HG02852 (cell line): ENCODE results near the gene VN1R4.
"Not testable (repeated sequence)": the region's sequence is repeated elsewhere in the genome, so short reads cannot be mapped to it uniquely, and the experiment has no call there.

ENCODE experiments used
- ATAC-seq: cut with Tn5 transposase; IDR thresholded peaks from one replicate; pipeline ENCODE4 v1.9.1; 2021; ENCODE audit warnings: mild to moderate bottlenecking, moderate library complexity; ENCODE audit not compliant: unreplicated experiment

VN1R4 gene, protein sequence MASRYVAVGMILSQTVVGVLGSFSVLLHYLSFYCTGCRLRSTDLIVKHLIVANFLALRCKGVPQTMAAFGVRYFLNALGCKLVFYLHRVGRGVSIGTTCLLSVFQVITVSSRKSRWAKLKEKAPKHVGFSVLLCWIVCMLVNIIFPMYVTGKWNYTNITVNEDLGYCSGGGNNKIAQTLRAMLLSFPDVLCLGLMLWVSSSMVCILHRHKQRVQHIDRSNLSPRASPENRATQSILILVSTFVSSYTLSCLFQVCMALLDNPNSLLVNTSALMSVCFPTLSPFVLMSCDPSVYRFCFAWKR

DNA sequence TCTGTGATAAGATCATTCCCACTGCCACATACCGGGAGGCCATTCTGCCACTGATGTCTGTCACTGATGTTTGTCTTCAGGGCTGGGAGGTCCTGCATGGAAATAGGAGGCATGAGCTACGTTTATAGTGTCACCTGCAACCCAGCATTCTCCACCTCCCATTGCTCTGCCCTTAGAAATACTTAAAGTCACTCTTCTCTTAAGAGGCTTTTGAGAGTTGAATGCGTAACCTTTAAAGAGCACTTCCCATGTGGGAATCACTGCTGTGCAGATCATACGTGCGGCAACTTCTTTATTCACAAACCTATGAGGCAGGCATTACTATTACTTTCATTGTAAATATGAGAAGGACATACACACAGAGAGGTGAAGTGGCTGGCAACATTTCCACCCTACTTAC is at the start of gene VN1R4:
TSS of gene VN1R4 (minus strand) at position 101 of the 400 bp plus-strand sequence. CDS start at position 43, 58 bp downstream.
- ATAC-seq, result not testable (repeated sequence)

DNA sequence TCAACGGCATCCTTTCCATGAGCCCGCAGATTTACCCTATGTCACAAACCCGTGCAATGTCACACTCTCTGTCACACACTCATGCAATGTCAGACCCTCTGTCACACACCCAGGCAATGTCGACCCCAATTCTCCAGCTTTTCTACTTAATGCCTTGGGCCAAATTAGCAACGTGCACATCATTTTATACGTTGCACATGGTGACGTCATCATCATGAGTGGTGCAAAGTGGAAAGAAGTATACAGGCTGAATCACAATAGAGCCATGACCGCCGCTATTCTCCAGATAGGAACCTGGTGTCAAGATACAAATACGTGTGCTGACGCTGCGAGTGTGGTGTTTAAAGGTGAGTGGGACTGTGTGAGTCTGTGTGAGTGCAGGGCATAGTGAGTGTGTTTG is 44.4 kb upstream of the VN1R4 start:
- no peak for ATAC-seq

DNA sequence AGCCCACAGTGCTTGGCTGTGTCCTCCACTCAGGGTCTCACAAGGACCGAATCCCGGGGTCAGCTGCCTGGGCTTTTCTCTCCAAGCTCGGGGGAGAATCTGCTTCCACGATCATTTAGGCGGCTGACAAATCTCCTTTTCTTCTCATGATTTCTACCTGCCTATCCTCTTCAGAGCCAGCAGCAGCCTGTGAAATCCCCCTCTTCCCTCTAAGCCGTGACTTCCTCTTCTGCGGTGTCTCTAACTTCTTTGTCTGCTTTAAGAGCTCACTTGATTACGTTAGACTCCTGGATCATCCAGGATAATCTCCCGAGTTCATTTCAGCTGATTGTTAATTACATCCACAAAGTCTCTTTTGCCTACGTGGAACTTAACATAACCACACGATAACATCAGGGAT is 43.5 kb upstream of the VN1R4 start:
- ATAC-seq, result no peak

DNA sequence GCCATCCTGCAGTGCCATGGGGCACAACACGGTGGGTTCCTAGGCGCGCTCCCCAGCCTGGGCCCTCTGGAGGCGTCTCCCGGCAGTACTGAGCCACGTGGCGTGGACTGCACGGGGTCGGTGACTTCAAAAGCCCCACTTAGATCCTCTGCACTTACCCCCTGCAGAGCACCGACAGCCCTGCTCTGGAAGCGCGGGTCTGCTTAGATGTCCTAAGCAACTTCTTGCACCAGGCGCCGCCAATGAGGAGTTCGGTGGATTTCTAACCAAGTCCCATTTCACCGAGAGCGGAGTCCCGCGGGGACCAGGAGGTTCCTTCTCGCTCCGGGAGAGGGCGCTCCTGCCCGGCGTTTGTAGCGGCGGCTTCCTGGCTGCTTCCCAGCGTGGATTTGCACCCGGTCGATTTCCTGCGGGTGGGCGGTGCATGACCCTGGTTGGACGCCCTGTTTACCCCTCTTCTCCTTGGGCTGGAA is 40.9 kb upstream of the VN1R4 start:
- ATAC-seq, result no peak

DNA sequence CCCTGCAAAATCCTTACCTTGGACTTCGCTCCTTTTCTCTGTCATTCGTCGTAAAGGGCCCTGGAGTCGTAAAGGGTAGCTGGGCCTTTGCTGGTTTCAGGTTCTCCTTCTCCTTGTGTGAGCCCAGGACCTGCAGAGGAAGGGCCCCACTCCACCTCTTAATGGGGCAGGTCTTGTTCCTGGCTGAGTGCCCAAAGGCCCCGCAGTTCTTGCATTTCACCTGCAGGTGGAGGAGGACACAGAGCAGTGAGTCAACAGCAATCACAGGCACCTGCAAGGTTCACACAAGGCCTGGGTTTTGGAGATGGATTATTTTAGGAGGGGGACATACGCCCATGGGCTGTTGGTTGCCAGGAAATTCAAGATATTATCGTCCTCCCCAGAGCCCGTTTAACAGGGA is 33.8 kb upstream of the VN1R4 start:
- not testable (repeated sequence) for ATAC-seq

DNA sequence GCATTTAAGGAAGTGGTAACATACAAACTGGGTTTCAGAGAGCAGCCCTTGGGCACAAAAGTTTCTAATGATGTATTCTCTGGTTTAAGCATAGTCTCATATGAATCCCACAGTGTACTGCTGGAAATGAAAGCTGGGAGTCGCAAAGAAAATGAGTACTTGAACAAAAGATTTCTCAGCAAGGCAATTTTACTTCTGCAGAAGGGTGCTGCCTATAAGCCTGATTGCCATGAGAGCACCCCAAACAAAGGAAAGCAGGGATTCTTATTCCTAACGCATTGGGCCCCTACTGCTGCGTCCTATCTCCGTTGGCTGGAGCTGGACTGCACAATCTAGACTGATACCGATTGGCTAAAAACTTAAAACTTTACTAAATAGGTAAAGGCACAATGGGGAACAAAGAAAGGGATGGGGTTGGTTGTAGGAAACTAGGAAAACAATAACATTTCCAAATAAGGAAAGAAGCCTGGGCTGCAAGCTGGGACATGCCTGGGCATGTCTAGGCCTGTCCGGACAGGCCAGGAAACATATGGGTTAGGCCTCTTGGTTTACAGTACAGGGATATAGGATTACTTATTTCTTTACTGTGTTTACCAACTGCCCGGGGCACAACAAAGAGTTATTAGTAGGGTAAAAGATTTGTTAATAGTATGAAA is 27.4 kb upstream of the VN1R4 start:
- ATAC-seq, result no peak

DNA sequence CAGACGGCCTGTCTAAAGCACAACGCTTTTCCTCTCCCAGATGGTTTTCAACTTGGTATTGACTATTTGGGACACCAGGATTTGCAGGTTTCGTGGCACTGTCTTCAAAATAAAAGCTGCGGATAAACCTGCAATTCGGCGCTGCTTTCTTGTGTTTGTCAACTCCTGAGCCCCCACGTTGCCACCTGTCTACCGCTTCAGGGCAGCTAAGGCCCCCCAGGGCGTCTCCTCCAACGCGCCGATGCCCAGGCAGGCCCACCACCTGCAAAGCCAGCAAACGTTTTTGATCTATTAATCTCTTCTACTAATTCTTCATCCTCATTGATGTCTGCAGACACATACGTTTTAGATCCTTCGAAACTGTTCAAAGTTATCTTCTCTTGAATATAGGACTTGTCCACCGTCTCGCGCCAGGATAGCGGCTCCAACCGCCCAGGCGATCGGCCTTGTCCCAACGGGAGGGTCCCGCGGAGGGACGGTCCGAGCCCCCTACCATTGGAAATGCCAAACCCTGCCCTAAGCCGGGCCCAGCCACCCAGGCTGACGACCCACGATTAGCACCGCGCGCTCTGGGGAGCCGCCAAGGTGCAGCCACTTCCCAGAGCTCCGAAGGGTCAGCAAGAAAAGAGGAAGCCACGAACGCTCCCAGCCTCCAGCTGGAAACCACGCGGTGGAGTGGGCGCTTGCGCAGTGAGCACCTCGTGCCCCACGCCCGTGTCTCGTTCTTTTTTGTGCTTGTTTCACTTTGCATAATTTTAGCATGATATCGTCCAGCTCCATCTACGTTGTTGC is 23.4 kb upstream of the VN1R4 start:
- no peak for ATAC-seq

DNA sequence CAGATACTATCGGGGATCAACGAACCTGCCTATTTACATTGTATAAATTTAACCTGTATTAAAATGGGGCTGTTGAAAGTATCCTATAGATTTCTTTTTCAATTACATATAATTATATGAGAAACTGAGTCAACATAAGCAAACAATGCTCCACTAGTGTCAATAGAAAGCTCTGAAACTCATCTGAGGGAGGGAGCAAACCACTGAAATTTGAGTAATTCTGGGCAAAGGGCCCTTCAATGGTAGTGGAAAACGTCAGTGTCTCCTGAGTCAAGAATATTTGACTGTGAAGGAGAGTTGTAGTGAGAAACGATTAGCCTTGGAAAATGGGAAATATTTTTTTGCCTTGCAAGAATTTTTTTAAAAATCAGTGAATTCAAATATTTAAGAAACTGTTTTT is 17.6 kb upstream of the VN1R4 start:
- ATAC-seq, result no peak

DNA sequence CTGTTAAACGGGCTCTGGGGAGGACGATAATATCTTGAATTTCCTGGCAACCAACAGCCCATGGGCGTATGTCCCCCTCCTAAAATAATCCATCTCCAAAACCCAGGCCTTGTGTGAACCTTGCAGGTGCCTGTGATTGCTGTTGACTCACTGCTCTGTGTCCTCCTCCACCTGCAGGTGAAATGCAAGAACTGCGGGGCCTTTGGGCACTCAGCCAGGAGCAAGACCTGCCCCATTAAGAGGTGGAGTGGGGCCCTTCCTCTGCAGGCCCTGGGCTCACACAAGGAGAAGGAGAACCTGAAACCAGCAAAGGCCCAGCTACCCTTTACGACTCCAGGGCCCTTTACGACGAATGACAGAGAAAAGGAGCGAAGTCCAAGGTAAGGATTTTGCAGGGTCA is 14.4 kb upstream of the VN1R4 start:
- not testable (repeated sequence) for ATAC-seq

DNA sequence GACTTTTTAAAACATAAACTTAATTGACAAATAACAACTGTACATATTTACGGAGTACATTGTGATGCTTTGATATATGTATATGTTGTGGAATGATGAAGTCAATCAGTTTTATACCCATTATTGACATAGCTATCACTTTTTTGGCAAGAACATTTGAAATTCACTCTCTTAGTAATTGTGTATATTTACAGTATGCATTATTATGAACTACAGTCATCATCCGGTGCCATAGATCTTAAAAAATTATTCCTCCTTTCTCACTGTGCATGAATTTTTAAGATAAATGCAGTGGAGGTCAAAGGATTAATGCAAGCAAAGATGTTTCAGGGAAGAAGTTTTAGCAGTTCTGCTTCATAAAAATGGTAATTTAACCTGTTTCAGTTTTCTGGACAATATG is 8.0 kb upstream of the VN1R4 start:
- no peak for ATAC-seq

DNA sequence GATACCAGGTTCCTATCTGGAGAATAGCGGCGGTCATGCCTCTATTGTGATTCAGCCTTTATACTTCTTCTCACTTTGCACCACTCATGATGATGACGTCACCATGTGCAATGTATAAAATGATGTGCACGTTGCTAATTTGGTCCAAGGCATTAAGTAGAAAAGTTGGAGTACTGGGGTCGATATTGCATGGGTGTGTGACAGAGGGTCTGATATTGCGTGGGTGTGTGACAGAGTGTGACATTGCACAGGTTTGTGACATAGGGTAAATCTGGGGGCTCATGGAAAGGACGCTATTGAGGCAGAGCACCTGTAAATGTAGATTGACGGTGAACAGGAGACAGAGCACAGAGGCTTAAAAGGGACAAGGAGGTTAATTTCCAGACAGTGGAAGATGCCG is 4.5 kb upstream of the VN1R4 start:
- no peak for ATAC-seq

DNA sequence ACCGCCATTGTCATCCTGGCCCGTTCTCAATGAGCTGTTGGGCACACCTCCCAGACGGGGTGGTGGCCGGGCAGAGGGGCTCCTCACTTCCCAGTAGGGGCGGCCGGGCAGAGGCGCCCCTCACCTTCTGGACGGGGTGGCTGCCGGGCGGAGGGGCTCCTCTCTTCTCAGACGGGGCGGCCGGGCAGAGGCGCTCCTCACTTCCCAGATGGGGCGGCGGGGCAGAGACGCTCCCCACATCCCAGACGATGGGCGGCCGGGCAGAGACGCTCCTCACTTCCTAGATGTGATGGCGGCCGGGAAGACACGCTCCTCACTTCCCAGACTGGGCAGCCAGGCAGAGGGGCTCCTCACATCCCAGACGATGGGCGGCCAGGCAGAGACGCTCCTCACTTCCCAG is 2.3 kb upstream of the VN1R4 start:
- ATAC-seq, result not testable (repeated sequence)

DNA sequence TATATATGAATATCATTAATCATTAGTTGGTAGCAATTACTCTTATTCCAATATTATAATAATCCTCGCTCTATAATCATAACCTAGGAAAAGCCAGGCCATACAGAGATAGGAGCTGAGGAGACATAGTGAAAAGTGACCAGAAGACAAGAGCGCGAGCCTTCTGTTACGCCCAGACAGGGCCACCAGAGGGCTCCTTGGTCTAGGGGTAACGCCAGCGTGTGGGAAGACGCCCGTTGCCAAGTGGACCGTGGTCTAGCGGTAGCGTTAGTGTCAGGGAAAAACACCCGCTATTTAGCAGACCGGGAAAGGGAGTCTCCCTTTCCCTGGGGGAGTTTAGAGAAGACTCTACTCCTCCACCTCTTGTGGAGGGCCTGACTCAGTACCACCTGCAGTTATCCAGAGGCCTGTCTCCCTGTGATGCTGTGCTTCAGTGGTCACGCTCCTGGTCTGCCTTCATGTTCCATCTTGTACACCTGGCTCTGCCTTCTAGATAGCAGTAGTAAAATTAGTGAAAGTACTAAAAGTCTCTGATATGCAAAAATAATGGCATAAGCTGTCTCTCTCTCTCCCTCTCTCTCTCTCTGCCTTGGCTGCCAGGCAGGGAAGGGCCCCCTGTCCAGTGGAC is 9.7 kb downstream of the VN1R4 start, which contains the start of gene VN1R2:
TSS of gene VN1R2 (plus strand) at position 578 of the 628 bp plus-strand sequence. CDS start 84 bp downstream, outside the sequence.
- ATAC-seq, result not testable (repeated sequence)

DNA sequence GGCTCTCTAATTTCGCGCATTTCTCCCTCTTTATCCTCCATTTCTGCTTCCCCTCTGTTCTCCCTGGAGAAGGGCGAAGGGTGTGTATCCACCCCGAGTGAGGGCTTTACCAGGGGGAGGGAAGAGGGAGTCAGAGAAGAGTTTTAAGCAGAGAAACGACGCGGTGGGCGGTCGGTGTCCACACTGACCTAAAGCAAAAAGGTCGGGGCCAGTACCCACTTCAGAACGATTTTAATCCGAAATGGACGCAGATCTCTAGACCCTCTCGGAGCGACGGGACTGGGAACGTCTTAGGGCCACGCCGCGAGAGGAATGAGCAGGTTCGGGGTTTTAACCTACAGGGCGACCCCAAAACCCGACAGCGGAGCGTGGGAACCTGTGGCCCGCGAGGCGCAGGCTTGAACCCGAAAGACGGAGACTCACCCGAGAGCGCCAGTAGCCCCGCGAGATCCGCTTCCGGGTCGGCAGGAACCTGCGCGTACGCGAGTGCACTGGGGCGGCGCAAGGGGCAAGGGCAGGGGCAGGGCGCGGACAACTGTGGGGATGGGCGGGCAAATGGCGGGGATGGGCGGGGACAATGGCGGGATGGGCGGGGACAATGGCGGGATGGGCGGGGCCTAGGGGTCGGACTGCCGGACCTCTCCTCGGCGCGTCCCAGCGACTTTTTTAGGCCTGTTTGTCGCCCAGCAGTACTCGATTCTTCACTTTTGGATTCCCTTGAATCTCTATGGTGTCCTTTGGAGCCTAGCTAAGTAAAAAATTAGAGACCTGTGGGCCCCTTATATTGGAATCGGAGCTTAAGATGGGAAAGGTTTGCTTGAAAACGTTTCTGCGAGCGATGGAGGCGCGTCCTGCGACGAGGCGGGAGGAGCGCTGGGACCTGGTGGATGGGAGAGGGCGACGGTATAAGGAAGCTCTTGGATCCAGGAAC is 12.8 kb downstream of the VN1R4 start, which contains the start of gene ZNF677:
TSS of gene ZNF677 (minus strand) at position 463 of the 931 bp plus-strand sequence. CDS start 3,323 bp downstream, outside the sequence.
- ATAC-seq, result no peak

DNA sequence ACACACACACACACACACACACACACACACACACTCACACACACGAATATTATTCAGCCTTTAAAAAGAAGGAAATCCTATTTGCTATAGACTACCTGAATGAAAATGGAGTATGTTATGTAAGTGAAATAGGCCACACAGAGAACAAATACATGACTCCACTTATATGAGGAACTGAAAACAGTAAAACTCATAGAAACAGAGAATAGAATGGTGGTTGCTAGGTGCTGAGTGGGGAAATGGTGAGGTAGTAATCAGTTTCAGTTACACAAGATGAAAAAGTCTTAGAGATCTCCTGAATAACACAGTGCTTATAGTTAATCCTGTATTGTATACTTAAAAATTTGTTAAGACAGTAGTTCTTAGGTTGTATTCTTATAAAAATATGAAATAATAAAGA is 21.0 kb downstream of the VN1R4 start:
- ATAC-seq, result no peak

DNA sequence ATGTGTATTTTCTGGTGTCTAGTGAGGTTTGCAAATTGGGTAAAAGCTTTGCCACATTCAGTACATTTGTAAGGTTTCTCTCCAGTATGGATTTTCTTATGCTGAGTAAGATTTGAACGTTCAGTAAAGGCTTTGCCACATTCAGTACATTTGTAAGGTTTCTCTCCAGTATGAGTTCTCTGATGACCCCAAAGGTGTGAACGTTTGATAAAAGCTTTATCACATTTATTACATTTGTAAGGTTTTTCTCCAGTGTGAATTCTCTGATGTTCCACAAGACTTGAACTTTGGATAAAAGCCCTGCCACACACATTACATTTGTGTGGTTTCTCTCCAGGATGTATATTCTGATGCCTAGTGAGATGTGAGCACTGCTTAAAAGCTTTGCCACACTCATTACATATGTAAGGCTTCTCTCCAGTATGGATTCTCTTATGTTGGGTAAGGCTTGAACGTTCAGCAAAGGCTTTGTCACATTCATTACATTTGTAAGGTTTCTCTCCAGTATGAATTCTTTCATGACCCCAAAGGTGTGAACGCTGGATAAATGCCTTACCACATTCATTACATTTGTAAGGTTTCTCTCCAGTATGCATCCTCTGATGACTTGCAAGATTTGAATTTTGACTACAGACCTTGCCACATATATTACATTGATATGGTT is 30.3 kb downstream of the VN1R4 start:
- ATAC-seq, result no peak

DNA sequence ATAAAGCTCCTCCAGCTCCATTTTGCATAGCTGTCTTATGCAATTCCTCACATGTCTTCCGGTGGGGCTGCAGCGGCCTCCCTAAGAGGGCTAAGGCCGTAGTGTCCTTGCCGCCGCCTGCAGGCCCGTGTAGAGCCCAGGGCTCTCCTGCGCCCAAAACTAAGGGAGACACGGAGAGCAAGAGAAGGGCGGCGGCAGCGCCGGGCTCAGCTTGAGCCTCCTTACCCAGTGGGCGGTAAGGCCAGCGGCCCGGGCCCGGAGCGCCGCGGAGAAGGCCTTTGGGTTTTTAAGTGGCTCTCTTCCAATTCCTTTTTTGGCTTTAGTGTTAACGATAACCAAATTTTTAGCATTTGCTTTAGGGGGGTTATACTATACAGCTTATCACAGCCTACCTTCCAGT is 42.9 kb downstream of the VN1R4 start:
- ATAC-seq, result no peak

DNA sequence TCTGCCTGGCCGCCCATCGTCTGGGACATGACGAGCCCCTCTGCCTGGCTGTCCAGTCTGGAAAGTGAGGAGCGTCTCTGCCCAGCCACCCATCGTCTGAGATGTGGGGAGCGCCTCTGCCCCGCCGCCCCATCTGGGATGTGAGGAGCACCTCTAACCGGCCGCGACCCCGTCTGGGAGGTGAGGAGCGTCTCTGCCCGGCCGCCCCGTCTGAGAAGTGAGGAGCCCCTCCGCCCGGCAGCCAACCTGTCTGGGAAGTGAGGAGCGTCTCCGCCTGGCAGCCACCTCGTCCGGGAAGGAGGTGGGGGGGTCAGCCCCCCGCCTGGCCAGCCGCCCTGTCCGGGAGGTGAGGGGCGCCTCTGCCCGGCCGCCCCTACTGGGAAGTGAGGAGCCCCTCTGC is 44.8 kb downstream of the VN1R4 start:
- ATAC-seq, result not testable (repeated sequence)
